ENCODE measurements around the gene DSCAML1. TPM values are rescaled to one million over a fixed set of nuclear protein-coding genes. Genes with fewer than 3 reads are reported as not detected.
"Not testable (repeated sequence)": the region's sequence is repeated elsewhere in the genome, so short reads cannot be mapped to it uniquely, and the experiment has no call there.

DSCAML1 gene
- polyA plus RNA-seq, 1 donor from 2014 or later = not detected

GRCh38 chr11:117774553-117774952 lies 22.5 kb downstream of the DSCAML1 start:
- Mint-ChIP-seq H3K4me3 (no peak overlapping the region), H3K27me3 (peaks cover 5% of the 10 kb centered on the region), H3K36me3 (no peaks in the 10 kb centered on the region), H3K27ac (no peak overlapping the region), H3K4me1 (peaks cover 0 to 2% (median 0%) of the 10 kb centered on the region in 3 donors), H3K9me3 (peaks cover 0 to 2% (median 0%) of the 10 kb centered on the region in 3 donors)

- no peaks in the 10 kb centered on the region for H3K36me3 Mint-ChIP-seq
- peaks cover 0 to 2% (median 0%) of the 10 kb centered on the region in 3 donors for H3K9me3 Mint-ChIP-seq
- peaks cover 0 to 2% (median 0%) of the 10 kb centered on the region in 3 donors for H3K4me1 Mint-ChIP-seq
- peaks cover 5% of the 10 kb centered on the region for H3K27me3 Mint-ChIP-seq
- H3K4me3 Mint-ChIP-seq = no peak overlapping the region
- no peak overlapping the region for H3K27ac Mint-ChIP-seq
Measured at GRCh38 chr11:117772360-117772759, 24.7 kb downstream of the DSCAML1 start.

GRCh38 chr11:117771841-117772240 lies 25.2 kb downstream of the DSCAML1 start:
- Mint-ChIP-seq H3K36me3 (no peaks in the 10 kb centered on the region), H3K4me3 (no peak overlapping the region), H3K9me3 (no peaks in the 10 kb centered on the region), H3K4me1 (no peaks in the 10 kb centered on the region), H3K27me3 (peaks cover 5% of the 10 kb centered on the region), H3K27ac (no peak overlapping the region)

- Mint-ChIP-seq H3K4me3 (no peak overlapping the region), H3K27me3 (peaks cover 5% of the 10 kb centered on the region), H3K36me3 (no peaks in the 10 kb centered on the region), H3K9me3 (no peaks in the 10 kb centered on the region), H3K4me1 (no peaks in the 10 kb centered on the region), H3K27ac (no peak overlapping the region)
Measured at GRCh38 chr11:117771197-117771596, 25.8 kb downstream of the DSCAML1 start.

DNA sequence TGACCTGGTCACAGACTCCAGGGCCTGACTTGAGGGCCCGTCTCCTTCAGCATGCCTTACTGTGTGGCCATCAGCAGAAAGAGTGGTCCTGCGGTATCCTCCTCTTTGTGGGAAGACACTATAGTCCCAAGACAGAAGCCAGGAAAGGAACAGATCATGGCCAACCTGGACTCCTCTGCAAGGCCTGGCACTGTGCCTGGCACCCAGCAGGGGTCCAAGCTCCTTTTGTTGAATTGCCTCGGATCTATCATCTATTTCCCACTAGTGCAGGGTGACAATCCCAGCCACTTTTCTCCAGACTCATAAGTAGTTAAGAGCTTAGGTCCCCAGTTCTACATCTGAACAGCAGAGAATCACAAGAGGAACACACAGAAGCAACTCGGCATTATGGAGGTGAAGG lies 27.0 kb downstream of the DSCAML1 start:
- Mint-ChIP-seq H3K27ac (no peak overlapping the region), H3K4me3 (no peak overlapping the region), H3K9me3 (no peaks in the 10 kb centered on the region), H3K36me3 (no peaks in the 10 kb centered on the region), H3K27me3 (peaks cover 2% of the 10 kb centered on the region), H3K4me1 (no peaks in the 10 kb centered on the region)

GRCh38 chr11:117769533-117769932 lies 27.5 kb downstream of the DSCAML1 start:
- H3K27ac Mint-ChIP-seq = no peak overlapping the region
- no peaks in the 10 kb centered on the region for H3K36me3 Mint-ChIP-seq
- H3K9me3 Mint-ChIP-seq = no peaks in the 10 kb centered on the region
- H3K4me1 Mint-ChIP-seq = no peaks in the 10 kb centered on the region
- no peak overlapping the region for H3K4me3 Mint-ChIP-seq
- peaks cover 2% of the 10 kb centered on the region for H3K27me3 Mint-ChIP-seq

GRCh38 chr11:117768506-117768905 lies 28.5 kb downstream of the DSCAML1 start:
- H3K27me3 Mint-ChIP-seq = peaks cover 2% of the 10 kb centered on the region
- no peak overlapping the region for H3K27ac Mint-ChIP-seq
- H3K4me3 Mint-ChIP-seq = no peak overlapping the region
- no peaks in the 10 kb centered on the region for H3K9me3 Mint-ChIP-seq
- H3K36me3 Mint-ChIP-seq = no peaks in the 10 kb centered on the region
- H3K4me1 Mint-ChIP-seq = no peaks in the 10 kb centered on the region

DNA sequence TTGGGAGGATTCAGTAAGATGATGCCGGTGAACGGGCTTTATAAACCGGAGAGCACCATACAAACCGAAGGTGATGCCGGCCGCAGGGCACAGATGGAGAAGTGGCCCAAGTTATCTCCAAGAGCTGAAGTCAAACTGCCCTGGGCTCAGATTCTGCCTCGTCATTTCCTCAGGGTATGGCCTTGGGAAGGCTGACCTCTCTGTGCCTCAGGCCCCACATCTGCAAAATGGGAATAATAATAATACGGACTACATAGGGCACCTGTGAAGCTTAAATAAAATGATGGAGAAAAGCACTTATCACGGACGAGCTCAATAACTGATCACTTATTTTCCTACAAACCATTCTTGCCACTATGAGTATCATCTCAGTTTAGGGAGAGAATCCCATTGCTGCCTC lies 29.9 kb downstream of the DSCAML1 start:
- Mint-ChIP-seq H3K36me3 (no peaks in the 10 kb centered on the region), H3K4me3 (no peak overlapping the region), H3K27ac (no peak overlapping the region), H3K27me3 (peaks cover 2% of the 10 kb centered on the region), H3K4me1 (no peaks in the 10 kb centered on the region), H3K9me3 (no peaks in the 10 kb centered on the region)

- Mint-ChIP-seq H3K27me3 (peaks cover 2% of the 10 kb centered on the region), H3K27ac (no peak overlapping the region), H3K4me3 (no peak overlapping the region), H3K36me3 (no peaks in the 10 kb centered on the region), H3K9me3 (no peaks in the 10 kb centered on the region), H3K4me1 (no peaks in the 10 kb centered on the region)
Measured at GRCh38 chr11:117766576-117766975, 30.4 kb downstream of the DSCAML1 start.

DNA sequence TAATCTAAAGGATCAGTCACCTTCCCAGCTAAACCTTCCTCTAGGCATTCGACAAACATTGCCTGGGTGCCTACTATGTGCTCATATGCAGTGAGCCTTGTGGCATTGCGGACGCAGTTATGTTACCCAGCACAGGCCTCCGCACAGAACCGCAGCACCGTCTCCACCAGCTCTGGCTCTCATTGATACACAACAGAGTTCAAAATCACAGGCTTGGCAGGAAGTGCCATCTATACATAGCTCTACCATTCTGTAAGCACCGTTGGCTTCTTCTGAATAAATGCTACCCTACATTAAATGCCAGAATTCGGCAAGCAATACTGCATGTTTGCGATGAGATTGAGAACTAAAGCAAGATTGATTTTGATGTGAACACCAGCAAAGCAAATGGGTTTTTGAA lies 31.0 kb downstream of the DSCAML1 start:
- no peaks in the 10 kb centered on the region for H3K9me3 Mint-ChIP-seq
- H3K27me3 Mint-ChIP-seq = peaks cover 2% of the 10 kb centered on the region
- no peak overlapping the region for H3K4me3 Mint-ChIP-seq
- H3K4me1 Mint-ChIP-seq = no peaks in the 10 kb centered on the region
- H3K36me3 Mint-ChIP-seq = no peaks in the 10 kb centered on the region
- H3K27ac Mint-ChIP-seq = no peak overlapping the region

GRCh38 chr11:117765068-117765467 lies 31.9 kb downstream of the DSCAML1 start:
- Mint-ChIP-seq H3K36me3 (peaks cover 2% of the 10 kb centered on the region), H3K4me3 (no peak overlapping the region), H3K4me1 (no peaks in the 10 kb centered on the region), H3K27ac (no peak overlapping the region), H3K9me3 (no peaks in the 10 kb centered on the region), H3K27me3 (peaks cover 2% of the 10 kb centered on the region)

DNA sequence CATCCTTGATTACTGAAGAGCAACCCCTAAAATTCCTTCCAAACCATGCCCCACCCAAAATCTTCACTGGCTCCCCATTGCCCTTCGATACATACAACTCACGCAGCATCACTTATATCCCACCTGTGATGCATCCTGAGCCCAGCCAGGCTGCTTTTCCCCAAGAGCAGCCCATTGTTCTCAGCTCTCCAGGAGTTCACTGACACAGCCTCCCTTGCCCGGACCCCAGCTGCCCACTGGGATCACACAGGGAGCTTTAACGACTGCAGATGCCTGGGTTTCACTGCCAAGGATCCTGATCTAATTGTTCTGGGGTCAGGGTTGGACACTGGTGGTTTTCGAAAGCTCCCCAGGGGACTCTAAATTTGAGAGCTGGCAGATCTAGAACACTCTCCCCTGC lies 33.6 kb downstream of the DSCAML1 start:
- not testable (repeated sequence) for H3K4me3 Mint-ChIP-seq, H3K27me3 Mint-ChIP-seq, H3K4me1 Mint-ChIP-seq, H3K27ac Mint-ChIP-seq, H3K9me3 Mint-ChIP-seq, H3K36me3 Mint-ChIP-seq

- Mint-ChIP-seq H3K9me3 (no peaks in the 10 kb centered on the region), H3K27me3 (no peaks in the 10 kb centered on the region), H3K27ac (no peak overlapping the region), H3K36me3 (peaks cover 2% of the 10 kb centered on the region), H3K4me3 (no peak overlapping the region), H3K4me1 (peaks cover 0 to 2% (median 0%) of the 10 kb centered on the region in 3 donors)
Measured at GRCh38 chr11:117761993-117762392, 35.0 kb downstream of the DSCAML1 start.

GRCh38 chr11:117759305-117759704 lies 37.7 kb downstream of the DSCAML1 start:
- peaks cover 0 to 2% (median 0%) of the 10 kb centered on the region in 3 donors for H3K4me1 Mint-ChIP-seq
- no peak overlapping the region for H3K4me3 Mint-ChIP-seq
- H3K27me3 Mint-ChIP-seq = peaks cover 6% of the 10 kb centered on the region
- no peaks in the 10 kb centered on the region for H3K9me3 Mint-ChIP-seq
- H3K36me3 Mint-ChIP-seq = peaks cover 2% of the 10 kb centered on the region
- H3K27ac Mint-ChIP-seq = no peak overlapping the region

DNA sequence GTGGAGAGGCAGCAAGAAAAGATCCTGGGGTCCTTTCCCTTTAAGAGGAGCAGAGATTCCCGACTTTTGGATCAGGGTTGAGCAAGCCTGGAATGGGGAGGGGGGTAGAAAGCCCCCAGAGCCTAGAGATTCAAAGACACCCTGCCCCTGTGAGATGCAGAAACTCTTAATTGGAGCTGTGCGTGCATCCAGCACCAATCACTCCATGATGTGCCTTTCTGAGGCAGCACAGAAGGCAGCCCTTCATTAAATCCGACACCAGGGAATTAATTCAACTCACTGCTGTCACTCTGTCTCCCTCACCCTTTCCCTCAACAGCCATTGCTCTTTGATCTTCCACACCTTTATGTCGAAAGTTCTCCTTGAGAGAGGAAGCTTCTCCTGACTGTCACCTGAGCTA lies 43.0 kb downstream of the DSCAML1 start:
- H3K4me3 Mint-ChIP-seq = no peak overlapping the region
- H3K27ac Mint-ChIP-seq = no peak overlapping the region
- H3K27me3 Mint-ChIP-seq = peaks cover 6% of the 10 kb centered on the region
- H3K9me3 Mint-ChIP-seq = no peaks in the 10 kb centered on the region
- H3K36me3 Mint-ChIP-seq = no peaks in the 10 kb centered on the region
- H3K4me1 Mint-ChIP-seq = no peaks in the 10 kb centered on the region

DNA sequence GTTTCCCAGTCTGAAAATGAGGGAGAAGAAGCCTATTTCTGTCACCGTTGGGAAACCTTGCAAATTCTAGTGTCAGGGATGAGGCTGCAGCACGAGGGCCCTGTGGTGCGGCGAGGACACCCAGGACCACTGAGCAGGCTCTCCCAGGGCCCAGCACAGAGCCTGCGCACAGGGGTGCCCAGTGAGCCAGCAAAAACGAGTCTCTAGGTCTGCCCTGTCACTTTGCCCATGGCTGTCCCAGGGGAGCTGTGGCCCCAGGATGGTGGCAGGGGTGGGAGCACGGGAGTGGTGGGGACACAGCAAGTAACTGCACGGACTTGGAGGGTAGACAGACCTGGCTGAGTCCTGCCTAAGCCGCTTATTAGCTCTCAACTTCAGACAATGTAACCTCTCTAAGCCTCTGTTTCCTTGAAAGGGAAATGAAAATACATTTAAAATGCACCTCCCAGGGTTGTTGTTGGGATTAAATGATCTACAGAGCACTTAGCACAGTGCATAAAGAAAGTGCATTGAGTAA lies 44.2 kb downstream of the DSCAML1 start:
- no peaks in the 10 kb centered on the region for H3K9me3 Mint-ChIP-seq
- H3K4me3 Mint-ChIP-seq = no peak overlapping the region
- peaks cover 6% of the 10 kb centered on the region for H3K27me3 Mint-ChIP-seq
- no peaks in the 10 kb centered on the region for H3K36me3 Mint-ChIP-seq
- H3K4me1 Mint-ChIP-seq = no peaks in the 10 kb centered on the region
- no peak overlapping the region for H3K27ac Mint-ChIP-seq

DNA sequence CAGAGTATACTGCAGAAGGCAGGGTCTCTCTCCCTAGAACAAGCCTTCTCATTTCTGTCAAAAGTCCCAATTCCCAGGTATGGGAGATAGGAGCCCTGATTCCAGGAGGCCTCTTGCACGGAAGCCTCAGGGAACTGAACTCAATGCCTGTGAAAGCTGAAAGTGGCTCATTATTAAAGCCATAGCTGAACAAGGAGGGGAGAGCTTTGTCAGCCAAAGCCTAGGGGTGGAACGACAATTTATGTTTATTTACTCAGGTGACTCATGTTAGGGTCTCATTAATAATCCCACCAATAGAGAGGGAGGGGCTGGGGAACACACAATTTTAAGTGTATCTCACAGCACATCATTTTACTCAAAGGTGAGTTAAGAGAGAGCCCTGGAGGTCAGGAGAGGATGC lies 44.9 kb downstream of the DSCAML1 start:
- Mint-ChIP-seq H3K27me3 (peaks cover 6% of the 10 kb centered on the region), H3K4me3 (no peak overlapping the region), H3K27ac (no peak overlapping the region), H3K36me3 (no peaks in the 10 kb centered on the region), H3K9me3 (peaks cover 0 to under 1% (median 0%) of the 10 kb centered on the region in 3 donors), H3K4me1 (no peaks in the 10 kb centered on the region)
